ENCODE measurements around the gene STAT4. TPM values are rescaled to one million over a fixed set of nuclear protein-coding genes. Genes with fewer than 3 reads are reported as not detected.

STAT4 gene
- total RNA-seq, 2 donors from 2014 or later: 3.2 to 8.8 TPM

GRCh38 chr2:191176801-191177438 is 26.1 kb upstream of the STAT4 start:
- Histone ChIP-seq H3K36me3 (ENCODE audit: control insufficient read depth, insufficient read depth, low read length) (no peaks in the 10 kb centered on the region), H3K4me1 (ENCODE audit: control insufficient read depth, insufficient read depth, low read length) (peaks cover 20% of the 10 kb centered on the region), H3K9ac (ENCODE audit: extremely low read depth, low read length, poor library complexity, severe bottlenecking) (no peak overlapping the region), H3K27ac (ENCODE audit: low read depth, low read length) (no peak overlapping the region), H3K4me3 (ENCODE audit: low read length) (no peak overlapping the region), H3K27me3 (ENCODE audit: control insufficient read depth, insufficient read depth, low read length, poor library complexity, severe bottlenecking) (no peaks in the 10 kb centered on the region), H3K9me3 (ENCODE audit: control insufficient read depth, low read length) (no peaks in the 10 kb centered on the region)
- WGBS, 2 experiments (ENCODE audit: insufficient coverage in 1 of 2, insufficient read length in 1 of 2): 89 to 90% methylated on average over 2 of the region's 2 CpGs
- no peak overlapping the region for H3K4me3 Mint-ChIP-seq
- H3K27ac Mint-ChIP-seq: no peak overlapping the region
- no peak for DNase-seq
- H3K27me3 Mint-ChIP-seq (ENCODE audit: insufficient read depth): no peaks in the 10 kb centered on the region
- H3K36me3 Mint-ChIP-seq (ENCODE audit: low read depth): no peaks in the 10 kb centered on the region
- H3K9me3 Mint-ChIP-seq: no peaks in the 10 kb centered on the region
- no peak for TF ChIP-seq CTCF (conservative IDR thresholded peaks at IDR 0.05)
- peaks cover 62% of the 10 kb centered on the region for H3K4me1 Mint-ChIP-seq

- TF ChIP-seq CTCF (conservative IDR thresholded peaks at IDR 0.05): no peak
- Histone ChIP-seq H3K27ac (ENCODE audit: low read depth, low read length) (no peak overlapping the region), H3K9me3 (ENCODE audit: control insufficient read depth, low read length) (no peaks in the 10 kb centered on the region), H3K27me3 (ENCODE audit: control insufficient read depth, insufficient read depth, low read length, poor library complexity, severe bottlenecking) (no peaks in the 10 kb centered on the region), H3K4me3 (ENCODE audit: low read length) (no peak overlapping the region), H3K9ac (ENCODE audit: extremely low read depth, low read length, poor library complexity, severe bottlenecking) (no peak overlapping the region), H3K4me1 (ENCODE audit: control insufficient read depth, insufficient read depth, low read length) (peaks cover 23% of the 10 kb centered on the region), H3K36me3 (ENCODE audit: control insufficient read depth, insufficient read depth, low read length) (no peaks in the 10 kb centered on the region)
- Mint-ChIP-seq H3K4me3 (no peak overlapping the region), H3K27me3 (ENCODE audit: insufficient read depth) (no peaks in the 10 kb centered on the region), H3K36me3 (ENCODE audit: low read depth) (no peaks in the 10 kb centered on the region), H3K9me3 (no peaks in the 10 kb centered on the region), H3K4me1 (peaks cover 68% of the 10 kb centered on the region), H3K27ac (no peak overlapping the region)
- no peak for DNase-seq
- 86% methylated on average over 1 of the region's 1 CpG; no CpG with 5 or more reads in 1 of the 2 experiments for WGBS, 2 experiments (ENCODE audit: insufficient coverage in 1 of 2, insufficient read length in 1 of 2)
Observed at GRCh38 chr2:191176305-191176704, 25.5 kb upstream of the STAT4 start.

- H3K27me3 Mint-ChIP-seq (ENCODE audit: insufficient read depth): no peaks in the 10 kb centered on the region
- H3K9me3 Mint-ChIP-seq: no peaks in the 10 kb centered on the region
- 80 to 81% methylated on average over 3 of the region's 3 CpGs for WGBS, 2 experiments (ENCODE audit: insufficient coverage in 1 of 2, insufficient read length in 1 of 2)
- H3K9ac ChIP-seq (ENCODE audit: extremely low read depth, low read length, poor library complexity, severe bottlenecking): no peak overlapping the region
- no peaks in the 10 kb centered on the region for H3K36me3 ChIP-seq (ENCODE audit: control insufficient read depth, insufficient read depth, low read length)
- H3K36me3 Mint-ChIP-seq (ENCODE audit: low read depth): no peaks in the 10 kb centered on the region
- no peaks in the 10 kb centered on the region for H3K9me3 ChIP-seq (ENCODE audit: control insufficient read depth, low read length)
- peaks cover 79% of the 10 kb centered on the region for H3K4me1 Mint-ChIP-seq
- H3K4me1 ChIP-seq (ENCODE audit: control insufficient read depth, insufficient read depth, low read length): peaks cover 29% of the 10 kb centered on the region
- DNase-seq: no peak
- no peak overlapping the region for H3K4me3 ChIP-seq (ENCODE audit: low read length)
- no peak overlapping the region for H3K4me3 Mint-ChIP-seq
- no peak overlapping the region for H3K27ac Mint-ChIP-seq
- H3K27me3 ChIP-seq (ENCODE audit: control insufficient read depth, insufficient read depth, low read length, poor library complexity, severe bottlenecking): no peaks in the 10 kb centered on the region
- no peak overlapping the region for H3K27ac ChIP-seq (ENCODE audit: low read depth, low read length)
- no peak for TF ChIP-seq CTCF (conservative IDR thresholded peaks at IDR 0.05)
Observed at GRCh38 chr2:191174442-191174841, 23.6 kb upstream of the STAT4 start.
